PC-3 (cell line): ENCODE measurements around the gene ALS2CL.

Source experiments
- CTCF ChIP-seq: fragments of 300-600 bp; sonication (generic); conservative IDR thresholded peaks from 2 replicates; pipeline ENCODE4 v1.5.1; 2017; ENCODE audit warnings: antibody characterized with exemption, low read depth, mild to moderate bottlenecking, low read length
- EZH2phosphoT487 ChIP-seq: fragments of 300-600 bp; sonication (generic); IDR thresholded peaks from 2 replicates; pipeline ENCODE4 v1.6.1; 2018; ENCODE audit warnings: mild to moderate bottlenecking, antibody characterized with exemption, low read length, borderline replicate concordance

GRCh38 chr3:46629551-46630517 is 63.6 kb downstream of the ALS2CL start:
- TF ChIP-seq CTCF, result peak; percentile 97
- no peak for TF ChIP-seq EZH2phosphoT487
